K562 (cell line): Measurements from ENCODE around the gene THADA.

Experiments used
- BCLAF1 ChIP-seq, 2 experiments: fragments of 450-650 bp in 1 of 2; IDR thresholded peaks; 2 replicates each; pipeline ENCODE4 v1.6.1; 2011 to 2017; ENCODE audit warnings: low read depth in 2 of 2, antibody characterized with exemption in 1 of 2, borderline replicate concordance in 1 of 2, low read length in 1 of 2, mild to moderate bottlenecking in 1 of 2, mixed read lengths in 1 of 2; ENCODE audit not compliant: control insufficient read depth in 1 of 2
- CEBPB ChIP-seq: fragments of 450-650 bp; IDR thresholded peaks from 2 replicates; pipeline ENCODE4 v1.6.1; 2016; ENCODE audit warnings: missing genetic modification characterization, missing compliant biosample characterization
- E2F4 ChIP-seq: sonication (generic); formaldehyde crosslinking; IDR thresholded peaks from 2 replicates; pipeline ENCODE4 v1.8.0; 2022; ENCODE audit warnings: mild to moderate bottlenecking, low read depth, missing genetic modification reagents
- KLF13 ChIP-seq: fragments of 450-650 bp; IDR thresholded peaks from 2 replicates; pipeline ENCODE4 v1.6.1; 2016; ENCODE audit warnings: missing genetic modification characterization, low read depth, mild to moderate bottlenecking, missing compliant biosample characterization, moderate library complexity, borderline replicate concordance
- RAD21 ChIP-seq, 2 experiments: fragments of 250-450 bp in 1 of 2; fragments of 450-650 bp in 1 of 2; sonication (Bioruptor Pico) in 1 of 2; formaldehyde crosslinking in 1 of 2; IDR thresholded peaks in 1 of 2; conservative IDR thresholded peaks in 1 of 2; 2 replicates each; pipeline versions ENCODE4 v1.4.0 to v1.8.0; 2020 to 2022; ENCODE audit warnings: mild to moderate bottlenecking in 2 of 2, moderate library complexity in 1 of 2
- SMARCC2 ChIP-seq: fragments of 450-650 bp; IDR thresholded peaks from 2 replicates; pipeline ENCODE4 v1.6.1; 2017; ENCODE audit warnings: antibody characterized with exemption, moderate library complexity, mild to moderate bottlenecking, low read depth
- ZBTB9 ChIP-seq: fragments of 450-650 bp; formaldehyde crosslinking; IDR thresholded peaks from 2 replicates; pipeline ENCODE4 v1.4.0; 2020; ENCODE audit warnings: mild to moderate bottlenecking, moderate library complexity

- TF ChIP-seq CEBPB (tag) (no peak), SMARCC2 (no peak), KLF13 (tag) (no peak), E2F4 (CRISPR knock-in tag) (no peak), RAD21 (CRISPR knock-in tag; conservative IDR thresholded peaks at IDR 0.05 in 1 of 2, IDR thresholded peaks at IDR 0.05 in 1 of 2) (no peak), BCLAF1 (IDR thresholded peaks at IDR 0.05; ENCODE audit: borderline replicate concordance in 1 of 2, control insufficient read depth in 1 of 2, low read depth in 2 of 2, low read length in 1 of 2) (no peak), ZBTB9 (CRISPR knock-in tag) (no peak)
Measured at GRCh38 chr2:43328133-43328532, 267.7 kb downstream of the THADA start.
